Activated CD4-positive, alpha-beta T cell treated with anti-CD3 and anti-CD28 coated beads for 36 hours (primary cell): ENCODE data around the gene HIGD1A. TPM values are rescaled to one million over a fixed set of nuclear protein-coding genes. Genes with fewer than 3 reads are reported as not detected.
"Not testable (repeated sequence)": the region's sequence is repeated elsewhere in the genome, so short reads cannot be mapped to it uniquely, and the experiment has no call there.

Experiments used
- ATAC-seq: fragments of 200-7000 bp; cut with Tn5 transposase; one replicate; pipeline ENCODE4 v1.10.0; 2021; ENCODE audit warnings: mild to moderate bottlenecking, moderate library complexity
- CTCF ChIA-PET: fragments of 350-600 bp; sonication (Branson Sonifier 250); formaldehyde crosslinking; loops from one replicate; lab custom pipeline; 2021; ENCODE audit warnings: antibody characterized with exemption; lab: Charles Lee
- POLR2A ChIA-PET: fragments of 350-600 bp; sonication (Branson Sonifier 250); formaldehyde crosslinking; loops from one replicate; lab custom pipeline; 2021; ENCODE audit warnings: antibody characterized with exemption, inconsistent platforms; lab: Charles Lee
- DNase-seq: peaks from one replicate; pipeline ENCODE4 v3.0.0-alpha.2; 2020
- H3K27ac Mint-ChIP-seq: one replicate; pipeline ENCODE4 v1.8.0; 2021; ENCODE audit warnings: mixed read lengths
- H3K27me3 Mint-ChIP-seq: one replicate; pipeline ENCODE4 v1.8.0; 2021; ENCODE audit warnings: mixed read lengths
- H3K36me3 Mint-ChIP-seq: one replicate; pipeline ENCODE4 v1.8.0; 2021; ENCODE audit warnings: low read depth, mixed read lengths
- H3K4me1 Mint-ChIP-seq: one replicate; pipeline ENCODE4 v1.8.0; 2021; ENCODE audit warnings: mixed read lengths
- H3K4me3 Mint-ChIP-seq: one replicate; pipeline ENCODE4 v1.8.0; 2021; ENCODE audit warnings: mild to moderate bottlenecking, moderate library complexity, mixed read lengths
- H3K9me3 Mint-ChIP-seq: one replicate; pipeline ENCODE4 v1.8.0; 2021; ENCODE audit warnings: low read depth, mixed read lengths
- intact Hi-C, 2 experiments: fragments of 100-400 bp; cut with DNase I in 1 of 2; cut with micrococcal nuclease in 1 of 2; formaldehyde crosslinking; loops; one replicate each; pipeline versions ENCODE4 v1.14.2 to v1.15.1; 2022 to 2024; cut with DNase I, micrococcal nuclease
- total RNA-seq, 2 experiments: library from RNA; stranded (reverse); gene quantifications; one replicate each; pipeline ENCODE4 v1.2.3, GENCODE V29; 2021

Gene HIGD1A
- total RNA-seq, 2 experiments from 2014 or later, result 74.9 to 77.8 TPM

GRCh38 chr3:42827654-42828053 lies 23.4 kb upstream of the HIGD1A start:
- ATAC-seq (no peak), DNase-seq (no peak)
- no peaks in the 10 kb centered on the region for H3K9me3 Mint-ChIP-seq
- CTCF ChIA-PET, result interaction anchor here (1.2 kb wide), 1 partner anchor 11 kb away, joined by 3 read pairs; no protein-coding TSS in a partner anchor
- no peaks in the 10 kb centered on the region for H3K36me3 Mint-ChIP-seq
- no peaks in the 10 kb centered on the region for H3K27me3 Mint-ChIP-seq
- POLR2A ChIA-PET, result no interaction called here
- H3K4me1 Mint-ChIP-seq, result peaks cover 5% of the 10 kb centered on the region
- H3K4me3 Mint-ChIP-seq, result no peak overlapping the region
- intact Hi-C loops, result no loop called here
- H3K27ac Mint-ChIP-seq, result no peak overlapping the region

GRCh38 chr3:42827023-42827422 lies 22.7 kb upstream of the HIGD1A start:
- DNase-seq (no peak), ATAC-seq (no peak)
- no peaks in the 10 kb centered on the region for H3K9me3 Mint-ChIP-seq
- ChIA-PET POLR2A (no interaction called here), CTCF (no interaction called here)
- H3K4me3 Mint-ChIP-seq, result no peak overlapping the region
- H3K27me3 Mint-ChIP-seq, result no peaks in the 10 kb centered on the region
- intact Hi-C loops, result no loop called here
- peaks cover 5% of the 10 kb centered on the region for H3K4me1 Mint-ChIP-seq
- no peak overlapping the region for H3K27ac Mint-ChIP-seq
- no peaks in the 10 kb centered on the region for H3K36me3 Mint-ChIP-seq

DNA sequence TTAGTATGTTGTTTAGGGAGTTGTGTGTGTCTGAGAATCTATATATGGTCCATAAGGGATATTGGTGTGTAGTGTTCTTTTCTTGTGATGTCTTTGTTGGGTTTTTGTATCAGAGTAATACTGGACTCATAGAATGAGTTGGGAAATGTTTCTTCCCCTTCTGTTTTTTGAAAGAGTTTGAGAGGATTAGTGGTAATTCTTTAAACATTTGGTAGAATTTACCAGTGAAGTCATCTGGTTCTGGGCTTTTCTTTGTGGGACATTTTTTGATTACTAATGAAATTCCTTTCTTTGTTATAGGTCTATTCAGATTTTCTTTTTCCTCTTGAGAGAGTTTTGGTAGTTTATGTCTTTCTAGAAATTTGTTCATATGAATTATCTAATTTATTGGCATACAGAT lies 21.9 kb upstream of the HIGD1A start:
- Mint-ChIP-seq H3K9me3 (no peaks in the 10 kb centered on the region), H3K27ac (no peak overlapping the region), H3K4me1 (no peaks in the 10 kb centered on the region), H3K27me3 (no peaks in the 10 kb centered on the region), H3K36me3 (no peaks in the 10 kb centered on the region), H3K4me3 (no peak overlapping the region)
- DNase-seq (no peak), ATAC-seq (no peak)
- ChIA-PET POLR2A (no interaction called here), CTCF (no interaction called here)
- intact Hi-C loops, result no loop called here

GRCh38 chr3:42823351-42823750 lies 19.1 kb upstream of the HIGD1A start:
- Mint-ChIP-seq H3K4me1 (no peaks in the 10 kb centered on the region), H3K4me3 (no peak overlapping the region), H3K36me3 (no peaks in the 10 kb centered on the region), H3K27me3 (peaks cover 2% of the 10 kb centered on the region), H3K9me3 (no peaks in the 10 kb centered on the region), H3K27ac (no peak overlapping the region)
- intact Hi-C loops, result no loop called here
- CTCF ChIA-PET, result no interaction called here
- ATAC-seq (no peak), DNase-seq (no peak)
- POLR2A ChIA-PET, result no interaction called here

GRCh38 chr3:42822828-42823227 lies 18.5 kb upstream of the HIGD1A start:
- POLR2A ChIA-PET, result no interaction called here
- Mint-ChIP-seq H3K9me3 (no peaks in the 10 kb centered on the region), H3K36me3 (no peaks in the 10 kb centered on the region), H3K27me3 (peaks cover 2% of the 10 kb centered on the region), H3K4me1 (no peaks in the 10 kb centered on the region), H3K27ac (no peak overlapping the region), H3K4me3 (no peak overlapping the region)
- ATAC-seq (no peak), DNase-seq (no peak)
- intact Hi-C loops, result no loop called here
- CTCF ChIA-PET, result interaction anchor here (1.4 kb wide), 1 partner anchor 8 kb away, joined by 6 read pairs; no protein-coding TSS in a partner anchor

- intact Hi-C loops, result no loop called here
- H3K27me3 Mint-ChIP-seq, result peaks cover 2% of the 10 kb centered on the region
- DNase-seq (no peak), ATAC-seq (no peak)
- no peaks in the 10 kb centered on the region for H3K9me3 Mint-ChIP-seq
- CTCF ChIA-PET, result interaction anchor here (0.7 to 1.4 kb wide), 4 partner anchors 11 to 91 kb away, joined by 3 to 6 read pairs (median 3); partner anchors contain the start of gene ACKR2
- H3K4me3 Mint-ChIP-seq, result no peak overlapping the region
- no peaks in the 10 kb centered on the region for H3K36me3 Mint-ChIP-seq
- H3K4me1 Mint-ChIP-seq, result no peaks in the 10 kb centered on the region
- H3K27ac Mint-ChIP-seq, result no peak overlapping the region
- POLR2A ChIA-PET, result no interaction called here
These were observed 16.4 kb upstream of the HIGD1A start for GRCh38 chr3:42820746-42821051.

DNA sequence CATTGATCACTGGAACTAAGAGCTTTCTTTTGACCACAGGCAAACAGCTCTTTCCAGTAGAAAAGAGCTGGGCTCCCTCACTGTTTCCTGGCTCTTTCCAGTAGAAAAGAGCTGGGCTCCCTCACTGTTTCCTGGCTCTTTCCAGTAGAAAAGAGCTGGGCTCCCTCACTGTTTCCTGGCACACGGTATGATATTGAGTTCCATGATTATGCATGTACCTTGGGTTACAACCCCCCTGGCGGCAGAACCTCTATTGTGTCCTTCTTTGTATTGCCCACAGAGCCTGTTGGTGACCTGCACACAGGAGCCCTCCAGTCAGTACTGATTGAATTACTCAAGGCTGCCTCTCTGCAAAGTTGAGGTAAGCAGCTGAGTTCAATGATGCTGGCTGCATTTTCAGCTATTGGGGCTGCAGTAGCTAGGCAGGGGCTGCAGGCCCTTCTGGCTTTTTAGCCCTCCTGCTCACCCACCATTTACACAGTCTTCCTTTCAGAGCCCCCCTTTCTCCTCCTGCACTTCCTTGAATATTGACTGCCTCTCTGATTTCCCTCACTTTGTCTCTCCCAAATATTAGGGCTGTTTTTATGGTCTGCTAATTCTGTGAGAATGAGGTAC lies 15.2 kb upstream of the HIGD1A start:
- no peak overlapping the region for H3K27ac Mint-ChIP-seq
- no peaks in the 10 kb centered on the region for H3K36me3 Mint-ChIP-seq
- intact Hi-C loops, result no loop called here
- POLR2A ChIA-PET, result no interaction called here
- DNase-seq (no peak), ATAC-seq (no peak)
- H3K4me3 Mint-ChIP-seq, result no peak overlapping the region
- no peaks in the 10 kb centered on the region for H3K4me1 Mint-ChIP-seq
- peaks cover 2% of the 10 kb centered on the region for H3K27me3 Mint-ChIP-seq
- H3K9me3 Mint-ChIP-seq, result no peaks in the 10 kb centered on the region
- CTCF ChIA-PET, result interaction anchor here (0.5 to 1.4 kb wide), 4 partner anchors 12 to 56 kb away, joined by 3 to 6 read pairs (median 4); partner anchors contain the start of gene CYP8B1

GRCh38 chr3:42815826-42816225 lies 11.5 kb upstream of the HIGD1A start:
- no peak for ATAC-seq
- CTCF ChIA-PET, result interaction anchor here (3.4 kb wide), 1 partner anchor 15 kb away, joined by 15 read pairs; no protein-coding TSS in a partner anchor

DNA sequence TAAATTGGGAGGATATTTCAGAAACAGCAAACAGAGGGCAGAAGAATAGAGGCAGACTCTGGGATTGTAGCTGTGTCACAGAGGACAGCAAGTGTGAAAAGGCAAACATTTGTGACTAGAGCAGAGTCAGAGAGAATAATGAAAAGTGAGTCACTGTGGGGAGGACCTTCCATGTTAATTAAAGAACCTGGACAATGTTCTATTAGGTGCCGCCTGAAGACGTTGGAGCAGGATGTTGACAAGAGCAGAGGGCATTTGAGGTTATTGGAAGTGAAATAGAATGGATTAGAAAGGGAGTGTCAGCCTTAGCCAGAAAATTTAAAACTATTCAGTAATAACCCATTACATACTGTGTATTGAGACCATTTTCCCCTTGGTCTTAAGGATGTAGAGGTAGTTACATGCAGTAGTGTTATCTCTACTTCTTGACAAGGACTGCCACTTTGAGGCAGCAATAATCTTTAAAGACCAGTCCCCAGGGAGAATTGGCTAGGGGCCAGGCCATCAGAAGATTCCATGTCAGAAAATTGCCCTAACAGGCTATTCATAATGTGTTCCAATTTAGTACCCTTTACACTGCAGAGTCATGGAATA lies 10.7 kb upstream of the HIGD1A start:
- intact Hi-C loops, result no loop called here
- no peak overlapping the region for H3K4me3 Mint-ChIP-seq
- H3K4me1 Mint-ChIP-seq, result no peaks in the 10 kb centered on the region
- H3K27me3 Mint-ChIP-seq, result peaks cover 3% of the 10 kb centered on the region
- no peaks in the 10 kb centered on the region for H3K36me3 Mint-ChIP-seq
- ChIA-PET CTCF (interaction anchor here (1.0 to 3.4 kb wide), 2 partner anchors 16 to 54 kb away, joined by 3 to 15 read pairs; no protein-coding TSS in a partner anchor), POLR2A (interaction anchor here (0.6 kb wide), 1 partner anchor 306 kb away, joined by 6 read pairs; no protein-coding TSS in a partner anchor)
- H3K9me3 Mint-ChIP-seq, result no peaks in the 10 kb centered on the region
- DNase-seq (no peak), ATAC-seq (no peak)
- H3K27ac Mint-ChIP-seq, result no peak overlapping the region

More at GRCh38 chr3:42815826-42816225, 11.5 kb upstream of the HIGD1A start:
- Mint-ChIP-seq H3K4me3 (no peak overlapping the region), H3K27ac (no peak overlapping the region), H3K9me3 (no peaks in the 10 kb centered on the region), H3K27me3 (peaks cover 3% of the 10 kb centered on the region), H3K36me3 (no peaks in the 10 kb centered on the region), H3K4me1 (no peaks in the 10 kb centered on the region)
- POLR2A ChIA-PET, result interaction anchor here (0.6 kb wide), 1 partner anchor 306 kb away, joined by 6 read pairs; no protein-coding TSS in a partner anchor
- intact Hi-C loops, result no loop called here
- DNase-seq, result no peak

DNA sequence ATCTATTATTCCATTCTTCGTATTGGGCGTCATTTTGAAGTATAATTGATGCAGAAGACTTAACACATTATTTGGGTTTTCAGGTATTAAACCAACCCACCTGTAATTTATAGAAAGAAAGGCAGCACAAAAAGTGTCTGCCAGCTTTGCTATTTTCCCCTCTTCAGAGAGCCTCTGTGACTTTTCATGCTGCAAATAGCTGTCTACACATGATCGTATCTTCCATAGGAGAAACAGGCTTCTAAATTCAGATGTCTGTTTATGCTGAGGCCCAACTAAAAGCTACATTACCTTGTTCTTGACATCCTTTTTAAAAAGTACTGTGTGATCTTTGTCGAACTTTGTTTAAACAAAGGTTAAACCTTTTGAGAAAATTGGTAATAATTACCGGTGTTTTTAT lies 10.0 kb upstream of the HIGD1A start:
- H3K36me3 Mint-ChIP-seq, result no peaks in the 10 kb centered on the region
- H3K9me3 Mint-ChIP-seq, result no peaks in the 10 kb centered on the region
- DNase-seq (no peak), ATAC-seq (no peak)
- no peak overlapping the region for H3K27ac Mint-ChIP-seq
- H3K27me3 Mint-ChIP-seq, result peaks cover 2% of the 10 kb centered on the region
- CTCF ChIA-PET, result interaction anchor here (1.0 to 3.4 kb wide), 2 partner anchors 17 to 55 kb away, joined by 3 to 15 read pairs; no protein-coding TSS in a partner anchor
- no peak overlapping the region for H3K4me3 Mint-ChIP-seq
- intact Hi-C loops, result no loop called here
- POLR2A ChIA-PET, result interaction anchor here (0.6 kb wide), 1 partner anchor 12 kb away, joined by 3 read pairs; no protein-coding TSS in a partner anchor
- H3K4me1 Mint-ChIP-seq, result no peaks in the 10 kb centered on the region

- CTCF ChIA-PET, ATAC-seq, POLR2A ChIA-PET, H3K4me1 Mint-ChIP-seq, H3K27ac Mint-ChIP-seq, H3K9me3 Mint-ChIP-seq, intact Hi-C loops, H3K4me3 Mint-ChIP-seq, H3K36me3 Mint-ChIP-seq, DNase-seq, H3K27me3 Mint-ChIP-seq: not testable (repeated sequence)
These were observed 7.0 kb upstream of the HIGD1A start for GRCh38 chr3:42811118-42811883.
